Subcutaneous adipose tissue (tissue), 4 donors: ENCODE measurements around the gene USP7. TPM values are rescaled to one million over a fixed set of nuclear protein-coding genes. Genes with fewer than 3 reads are reported as not detected.

ENCODE experiments used
- CTCF ChIP-seq: fragments of 450-650 bp; IDR thresholded peaks from one replicate; pipeline ENCODE4 v1.5.1; 2016; ENCODE audit warnings: low read depth, mild to moderate bottlenecking, control low read depth, antibody characterized with exemption, moderate library complexity
- total RNA-seq, 4 donors: library from RNA; depleted of rRNA; stranded (reverse); fragments of >200 nt; gene quantifications; one replicate each; pipeline ENCODE4 v1.1.0, GENCODE V29; 2016

USP7 gene
- total RNA-seq, 4 donors from 2014 or later, result 75.7 to 158 (median 85.1) TPM

- no peak for TF ChIP-seq CTCF
Observed at GRCh38 chr16:8854298-8854948, 109.3 kb downstream of the USP7 start.

- TF ChIP-seq CTCF, result no peak
Observed at GRCh38 chr16:8853611-8854010, 110.1 kb downstream of the USP7 start.

- TF ChIP-seq CTCF, result no peak
Observed at GRCh38 chr16:8853150-8853549, 110.6 kb downstream of the USP7 start.

GRCh38 chr16:8852534-8852933, 111.2 kb downstream of the USP7 start:
- TF ChIP-seq CTCF, result no peak

GRCh38 chr16:8851761-8852403, 111.8 kb downstream of the USP7 start:
- no peak for TF ChIP-seq CTCF

GRCh38 chr16:8850279-8850885, 113.3 kb downstream of the USP7 start:
- no peak for TF ChIP-seq CTCF

- no peak for TF ChIP-seq CTCF
Observed at GRCh38 chr16:8849411-8850011, 114.2 kb downstream of the USP7 start.
